ENCODE results near the gene TBL3. TPM values are rescaled to one million over a fixed set of nuclear protein-coding genes. Genes with fewer than 3 reads are reported as not detected.

Gene TBL3
- total and polyA plus RNA-seq, 9 of the 15 experiments (the other 6 are each of a cell fraction or from before 2014, with no cell fraction given): 0.97 to 117 (median 24.5) TPM

DNA sequence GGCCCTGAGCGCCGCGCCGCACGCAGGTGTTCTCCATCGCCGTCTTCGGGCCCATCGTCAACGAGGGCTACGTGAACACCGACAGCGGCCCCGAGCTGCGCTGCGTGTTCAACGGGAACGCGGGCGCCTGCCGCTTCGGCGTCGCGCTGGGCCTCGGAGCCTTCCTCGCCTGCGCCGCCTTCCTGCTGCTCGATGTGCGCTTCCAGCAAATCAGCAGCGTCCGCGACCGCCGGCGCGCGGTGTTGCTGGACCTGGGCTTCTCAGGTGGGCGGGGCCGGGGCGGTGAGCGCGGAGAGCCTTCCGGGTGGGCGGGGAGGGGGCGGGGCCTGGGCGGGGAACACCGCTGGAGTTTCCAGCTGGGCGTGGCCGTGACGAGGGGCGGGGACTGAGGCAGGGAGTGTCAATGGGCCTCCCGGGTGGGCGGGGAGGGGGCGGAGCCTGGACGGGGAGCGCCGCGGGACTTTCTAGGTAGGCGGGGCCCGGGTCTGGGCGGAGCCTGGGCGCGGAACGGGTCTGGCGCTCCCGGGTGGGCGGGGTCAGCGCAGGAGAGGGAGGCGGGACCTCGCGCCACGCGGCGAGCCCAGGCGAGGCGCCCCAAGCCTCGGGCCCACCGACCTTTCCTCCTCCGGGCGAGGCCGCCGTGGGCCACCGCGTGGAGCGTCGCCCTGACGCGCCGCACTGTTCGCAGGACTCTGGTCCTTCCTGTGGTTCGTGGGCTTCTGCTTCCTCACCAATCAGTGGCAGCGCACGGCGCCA is 20.3 kb downstream of the TBL3 start (continued):
- TF ChIP-seq CBX3 (IDR thresholded peaks at IDR 0.05; ENCODE audit: borderline replicate concordance in 1 of 2, low read length in 2 of 2): peak in 1 of 2 experiments; percentile 62; a peak in 1 of 3 replicates
- TF ChIP-seq ZNF24 (IDR thresholded peaks at IDR 0.05): 0 out of 2 replicates have a peak, but pooled peaks have one; percentile 48
- peak; percentile 100 for TF ChIP-seq L3MBTL2 (IDR thresholded peaks at IDR 0.05)
- 0 out of 2 replicates have a peak, but pooled peaks have one; percentile 1 for TF ChIP-seq ETV1 (tag; conservative IDR thresholded peaks at IDR 0.05; ENCODE audit: low read depth)
- peak; percentile 30 for TF ChIP-seq PCBP1 (IDR thresholded peaks at IDR 0.05; ENCODE audit: low read depth, low read length, poor library complexity, severe bottlenecking)
- no peak for TF ChIP-seq TRIM28 (IDR thresholded peaks at IDR 0.05)
- TF ChIP-seq NFIC (IDR thresholded peaks at IDR 0.05): 0 out of 2 replicates have a peak, but pooled peaks have one; percentile 8
- peak; percentile 77 for TF ChIP-seq NR3C1 (CRISPR knock-in tag; IDR thresholded peaks at IDR 0.05)
- 0 out of 2 replicates have a peak, but pooled peaks have one; percentile 23 for TF ChIP-seq HCFC1 (IDR thresholded peaks at IDR 0.05; ENCODE audit: low read depth, low read length)
- peak; percentile 66 for TF ChIP-seq CCNT2 (IDR thresholded peaks at IDR 0.05; ENCODE audit: borderline replicate concordance, extremely low read depth, insufficient read length, low read depth, low read length)
- TF ChIP-seq, protein P1, sequence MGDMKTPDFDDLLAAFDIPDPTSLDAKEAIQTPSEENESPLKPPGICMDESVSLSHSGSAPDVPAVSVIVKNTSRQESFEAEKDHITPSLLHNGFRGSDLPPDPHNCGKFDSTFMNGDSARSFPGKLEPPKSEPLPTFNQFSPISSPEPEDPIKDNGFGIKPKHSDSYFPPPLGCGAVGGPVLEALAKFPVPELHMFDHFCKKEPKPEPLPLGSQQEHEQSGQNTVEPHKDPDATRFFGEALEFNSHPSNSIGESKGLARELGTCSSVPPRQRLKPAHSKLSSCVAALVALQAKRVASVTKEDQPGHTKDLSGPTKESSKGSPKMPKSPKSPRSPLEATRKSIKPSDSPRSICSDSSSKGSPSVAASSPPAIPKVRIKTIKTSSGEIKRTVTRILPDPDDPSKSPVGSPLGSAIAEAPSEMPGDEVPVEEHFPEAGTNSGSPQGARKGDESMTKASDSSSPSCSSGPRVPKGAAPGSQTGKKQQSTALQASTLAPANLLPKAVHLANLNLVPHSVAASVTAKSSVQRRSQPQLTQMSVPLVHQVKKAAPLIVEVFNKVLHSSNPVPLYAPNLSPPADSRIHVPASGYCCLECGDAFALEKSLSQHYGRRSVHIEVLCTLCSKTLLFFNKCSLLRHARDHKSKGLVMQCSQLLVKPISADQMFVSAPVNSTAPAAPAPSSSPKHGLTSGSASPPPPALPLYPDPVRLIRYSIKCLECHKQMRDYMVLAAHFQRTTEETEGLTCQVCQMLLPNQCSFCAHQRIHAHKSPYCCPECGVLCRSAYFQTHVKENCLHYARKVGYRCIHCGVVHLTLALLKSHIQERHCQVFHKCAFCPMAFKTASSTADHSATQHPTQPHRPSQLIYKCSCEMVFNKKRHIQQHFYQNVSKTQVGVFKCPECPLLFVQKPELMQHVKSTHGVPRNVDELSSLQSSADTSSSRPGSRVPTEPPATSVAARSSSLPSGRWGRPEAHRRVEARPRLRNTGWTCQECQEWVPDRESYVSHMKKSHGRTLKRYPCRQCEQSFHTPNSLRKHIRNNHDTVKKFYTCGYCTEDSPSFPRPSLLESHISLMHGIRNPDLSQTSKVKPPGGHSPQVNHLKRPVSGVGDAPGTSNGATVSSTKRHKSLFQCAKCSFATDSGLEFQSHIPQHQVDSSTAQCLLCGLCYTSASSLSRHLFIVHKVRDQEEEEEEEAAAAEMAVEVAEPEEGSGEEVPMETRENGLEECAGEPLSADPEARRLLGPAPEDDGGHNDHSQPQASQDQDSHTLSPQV (IDR thresholded peaks at IDR 0.05): peak; percentile 87
- TF ChIP-seq CXXC5 (CRISPR knock-in tag; IDR thresholded peaks at IDR 0.05): peak; percentile 88
- TF ChIP-seq POLR2G (IDR thresholded peaks at IDR 0.05; ENCODE audit: low read depth, low read length): peak; percentile 82
- no peak for TF ChIP-seq MAFG (tag; conservative IDR thresholded peaks at IDR 0.05)
- TF ChIP-seq DDX20 (tag; IDR thresholded peaks at IDR 0.05; ENCODE audit: low read depth): no peak
- peak; percentile 81 for TF ChIP-seq RBFOX2 (IDR thresholded peaks at IDR 0.05; ENCODE audit: low read depth, low read length)
- no peak for TF ChIP-seq POLR3A (IDR thresholded peaks at IDR 0.05; ENCODE audit: borderline replicate concordance, extremely low read depth, insufficient read depth, insufficient read length)
- TF ChIP-seq YY1 (IDR thresholded peaks at IDR 0.05; ENCODE audit: borderline replicate concordance in 1 of 3, control insufficient read depth in 1 of 3, extremely low read depth in 1 of 3, insufficient read depth in 3 of 3, insufficient read length in 1 of 3, insufficient replicate concordance in 2 of 3, low read depth in 1 of 3, low read length in 2 of 3): peak in 1 of 3 experiments; percentile 18
- peak; percentile 51; the same call in 1 of the 2 replicates for TF ChIP-seq ZBTB17 (CRISPR knock-in tag; IDR thresholded peaks at IDR 0.05)
- peak; percentile 85; the same call in 1 of the 2 replicates for TF ChIP-seq ZNF282 (CRISPR knock-in tag; IDR thresholded peaks at IDR 0.05)
- peak; percentile 92 for TF ChIP-seq THAP12 (CRISPR knock-in tag; IDR thresholded peaks at IDR 0.05)
